NOMO-1 treated with dmso at 0.1 percent for 144 hours (cell line): ENCODE measurements around the gene CD40.
A peak's percentile ranks its signal among the peaks of the same experiment; 100 is the strongest.
"Not testable (repeated sequence)": the region's sequence is repeated elsewhere in the genome, so short reads cannot be mapped to it uniquely, and the experiment has no call there.

Source experiments
- DNase-seq: peaks from one replicate; lab custom pipeline; 2025; ENCODE audit not compliant: unreplicated experiment; lab: John Stamatoyannopoulos, UW

Gene CD40

GRCh38 chr20:46093531-46093930 lies 24.6 kb upstream of the CD40 start:
- DNase-seq = no peak

DNA sequence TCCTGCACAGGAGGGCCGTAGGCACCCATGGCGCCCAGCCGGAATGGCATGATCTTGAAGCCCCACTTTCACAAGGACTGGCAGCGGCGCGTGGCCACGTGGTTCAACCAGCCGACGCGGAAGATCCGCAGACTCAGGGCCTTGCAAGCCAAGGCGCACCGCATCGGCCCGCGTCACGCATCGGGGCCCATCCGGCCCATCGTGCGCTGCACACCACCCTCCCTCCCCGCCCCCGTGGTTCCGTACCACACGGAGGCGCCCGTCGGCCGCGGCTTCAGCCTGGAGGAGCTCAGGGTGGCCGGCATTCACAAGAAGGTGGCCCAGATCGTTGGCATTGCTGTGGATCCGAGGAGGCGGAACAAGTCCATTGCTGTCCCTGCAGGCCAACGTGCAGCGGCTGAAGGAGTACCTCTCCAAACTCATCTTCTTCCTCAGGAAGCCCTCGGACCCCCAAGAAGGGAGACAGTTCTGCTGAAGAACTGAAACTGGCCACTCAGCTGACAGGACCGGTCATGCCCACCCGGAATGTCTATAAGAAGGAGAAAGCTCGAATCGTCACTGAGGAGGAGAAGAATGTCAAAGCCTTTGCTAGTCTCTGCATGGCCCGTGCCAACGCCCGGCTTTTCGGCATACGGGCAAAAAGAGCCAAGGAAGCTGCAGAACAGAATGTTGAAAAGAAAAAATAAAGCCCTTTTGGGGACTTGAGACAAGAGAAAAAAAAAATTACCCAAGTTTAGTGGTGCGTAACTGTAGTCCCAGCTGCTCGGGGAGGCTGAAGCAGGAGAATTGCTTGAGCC lies 18.4 kb upstream of the CD40 start:
- no peak for DNase-seq

DNA sequence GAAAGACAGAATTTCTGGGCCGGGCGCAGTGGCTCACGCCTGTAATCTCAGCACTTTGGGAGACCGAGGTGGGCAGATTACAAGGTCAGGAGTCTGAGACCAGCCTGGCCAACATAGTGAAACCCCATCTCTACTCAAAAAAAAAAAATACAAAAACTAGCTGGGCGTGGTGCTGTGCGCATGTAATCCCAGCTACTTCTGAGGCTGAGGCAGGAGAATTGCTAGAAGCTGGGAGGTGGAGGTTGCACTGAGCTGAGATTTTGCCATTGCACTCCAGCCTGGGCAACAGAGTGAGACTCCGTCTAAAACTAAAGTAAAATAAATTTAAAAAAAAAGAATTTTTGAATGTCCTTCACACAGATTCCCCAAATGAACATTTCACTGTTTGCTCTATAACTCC lies 17.7 kb upstream of the CD40 start:
- not testable (repeated sequence) for DNase-seq

DNA sequence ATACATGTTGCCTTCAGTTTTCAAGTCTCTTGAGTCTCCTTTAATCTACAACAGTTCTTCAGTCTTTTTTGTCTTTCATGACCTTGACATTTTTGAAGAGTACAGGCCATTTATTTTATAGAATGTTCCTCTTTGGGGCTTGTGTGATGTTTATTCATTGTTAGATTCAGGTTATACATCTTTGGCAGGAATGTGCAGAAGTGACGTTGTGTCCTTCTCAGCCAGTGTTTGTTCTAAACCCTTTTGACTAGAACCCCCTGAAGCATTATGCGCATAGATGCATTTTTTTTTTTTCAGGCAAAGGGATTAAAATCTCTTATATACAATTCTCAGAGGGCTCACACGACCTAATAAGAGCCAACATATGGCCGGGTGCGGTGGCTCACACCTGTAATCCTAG lies 17.1 kb upstream of the CD40 start:
- DNase-seq = no peak

GRCh38 chr20:46101957-46102356 lies 16.2 kb upstream of the CD40 start:
- DNase-seq = no peak

GRCh38 chr20:46102940-46103339 lies 15.2 kb upstream of the CD40 start:
- no peak for DNase-seq

DNA sequence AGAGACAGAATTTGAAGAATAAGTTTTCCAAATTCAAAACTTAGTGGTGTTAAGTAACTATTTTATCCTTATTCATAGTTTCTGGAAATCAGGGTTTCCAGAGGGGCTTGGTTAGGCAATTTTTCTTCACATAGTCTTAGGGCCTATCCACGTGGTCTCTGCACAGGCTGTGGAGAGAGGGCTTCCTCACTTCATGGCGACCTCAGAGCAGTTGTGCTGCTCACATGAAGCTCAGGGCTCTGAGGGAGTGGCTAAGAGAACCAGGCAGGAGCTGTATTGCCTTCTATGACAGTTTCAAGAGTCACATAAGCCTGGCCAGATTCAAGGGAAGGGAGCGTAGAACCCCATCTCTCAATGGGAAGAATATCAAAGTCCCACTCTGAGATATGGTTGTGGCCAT lies 13.9 kb upstream of the CD40 start:
- no peak for DNase-seq

DNA sequence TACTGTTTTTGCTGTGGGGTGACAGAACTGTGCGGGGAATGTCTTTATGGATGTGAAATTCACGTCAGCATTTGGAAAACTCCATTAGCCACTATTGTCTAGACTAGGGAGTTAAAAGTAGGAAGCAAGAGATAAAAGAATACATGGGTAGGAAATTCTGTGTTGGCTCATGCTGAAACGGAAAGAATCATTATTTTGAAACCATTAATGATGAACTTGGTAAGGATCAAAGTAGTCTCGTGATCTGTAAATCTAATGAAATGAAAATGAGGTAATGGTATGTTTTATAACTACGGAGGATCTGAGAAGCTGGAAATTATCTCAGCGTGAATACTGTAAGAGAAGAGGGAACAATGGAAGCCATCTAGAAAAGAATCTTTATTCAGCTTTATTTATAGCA lies 11.1 kb upstream of the CD40 start:
- no peak for DNase-seq

DNA sequence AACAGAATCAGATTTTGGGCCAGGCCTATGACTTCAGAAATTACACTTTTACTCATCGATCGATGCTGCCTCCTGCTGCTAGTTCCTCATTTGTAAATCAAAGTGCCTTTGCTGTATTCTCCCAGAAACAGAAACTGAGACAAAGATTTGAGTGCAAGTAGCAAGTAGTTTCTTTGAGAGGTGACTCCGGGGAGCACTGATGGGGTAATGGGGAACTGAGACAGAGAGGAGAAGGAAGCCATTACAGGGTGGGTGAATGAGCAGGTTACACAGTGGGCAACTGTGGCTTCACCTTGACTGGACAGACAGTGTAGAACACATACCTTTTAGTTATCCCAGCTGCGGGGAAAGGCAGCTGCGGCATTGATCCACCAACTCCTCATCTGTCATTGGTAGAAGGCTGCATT lies 9.7 kb upstream of the CD40 start:
- peak; percentile 68 for DNase-seq

DNA sequence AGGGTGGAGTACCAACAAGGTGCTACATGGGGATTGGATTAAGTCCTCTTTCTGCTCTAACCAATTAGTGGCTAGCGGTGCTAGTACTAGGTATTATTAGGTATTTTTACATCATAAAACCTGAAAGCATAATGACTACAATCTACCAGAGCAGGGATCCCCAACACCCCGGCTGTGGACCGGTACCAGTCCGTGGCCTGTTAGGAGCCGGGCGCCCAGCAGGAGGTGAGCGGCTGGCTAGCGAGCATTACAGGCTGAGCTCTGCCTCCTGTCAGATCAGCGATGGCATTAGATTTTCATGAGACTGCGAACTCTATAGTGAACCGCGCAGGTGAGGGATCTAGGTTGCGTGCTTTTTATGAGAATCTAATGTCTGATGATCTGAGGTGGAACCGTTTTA lies 9.1 kb upstream of the CD40 start:
- DNase-seq = no peak

DNA sequence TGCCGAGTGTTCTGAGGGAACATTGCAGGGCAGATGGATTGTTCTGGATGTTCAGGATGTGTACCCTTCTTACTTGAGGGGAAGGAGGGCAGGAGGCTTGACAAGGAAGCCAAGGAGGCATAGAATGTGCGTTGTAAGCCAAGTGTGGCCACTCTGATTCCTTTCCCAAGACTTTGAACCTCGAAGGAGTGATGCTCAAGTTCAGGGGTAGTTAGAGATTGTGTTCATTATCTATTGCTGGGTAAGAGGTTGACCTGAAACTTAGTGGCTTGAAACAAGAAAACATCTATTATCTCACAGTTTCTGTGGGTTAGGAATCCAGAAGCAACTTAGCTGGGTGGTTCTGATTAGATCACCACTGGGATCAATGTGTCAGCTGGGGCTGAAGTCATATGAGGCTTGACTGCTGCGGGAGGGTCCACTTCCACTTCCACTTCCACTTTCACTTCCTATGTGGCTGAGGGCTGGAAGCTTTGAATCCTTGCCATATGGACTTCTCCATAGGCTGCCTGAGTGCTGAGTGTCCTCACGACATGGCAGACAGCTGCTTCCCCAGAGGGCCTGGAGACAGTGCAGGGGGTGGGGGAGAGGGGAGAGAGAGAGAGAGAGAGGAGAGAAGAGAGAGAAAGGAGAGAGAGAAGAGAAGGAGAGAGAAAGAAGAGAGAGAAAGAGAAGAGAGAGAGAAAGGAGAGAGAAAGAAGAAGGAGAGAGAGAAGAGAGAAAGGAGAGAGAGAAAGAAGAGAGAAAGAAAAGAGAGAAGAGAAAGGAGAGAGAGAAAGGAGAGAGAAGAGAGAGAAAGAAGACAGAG lies 6.9 kb upstream of the CD40 start:
- peak; percentile 21 for DNase-seq

DNA sequence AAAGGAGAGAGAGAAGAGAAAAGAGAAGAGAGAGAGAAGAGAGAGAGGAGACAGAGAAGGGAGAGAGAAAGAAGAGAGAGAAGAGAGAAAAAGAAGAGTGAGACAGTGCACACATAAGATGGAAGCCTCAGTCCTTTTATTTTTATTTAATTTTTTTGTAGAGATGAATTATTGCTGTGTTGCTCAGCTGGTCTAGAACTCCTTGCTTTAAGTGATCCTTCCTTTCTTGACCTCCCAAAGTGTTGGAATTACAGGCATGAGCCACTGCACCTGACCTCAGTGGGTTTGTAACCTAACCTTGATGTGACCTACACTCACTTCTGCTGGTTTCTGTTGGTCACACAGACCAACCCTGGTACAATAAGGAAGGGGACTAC lies 6.3 kb upstream of the CD40 start:
- no peak for DNase-seq

- DNase-seq = no peak
Measured at GRCh38 chr20:46112430-46113112, 5.5 kb upstream of the CD40 start.

GRCh38 chr20:46113113-46113470 lies 5.0 kb upstream of the CD40 start:
- no peak for DNase-seq

DNA sequence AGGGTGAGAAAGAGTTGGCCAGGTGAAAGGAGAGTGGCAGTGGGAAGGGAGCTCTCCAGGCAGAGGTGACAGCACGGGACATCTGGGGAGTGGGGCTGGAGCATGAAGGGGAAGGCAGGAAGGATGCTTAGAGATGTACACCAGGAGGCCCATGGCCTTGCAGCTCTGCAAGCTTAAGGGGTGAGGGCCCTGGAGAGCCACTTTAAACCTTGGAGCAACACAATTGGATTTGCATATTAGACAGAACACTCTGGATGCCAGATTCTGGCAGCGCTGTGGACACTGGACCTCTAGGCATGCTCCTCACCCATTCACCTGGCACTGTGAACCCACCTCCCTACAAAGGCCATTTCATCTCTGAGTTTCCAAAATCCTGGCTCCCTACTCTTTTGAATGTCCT lies 3.7 kb upstream of the CD40 start:
- DNase-seq = no peak

DNA sequence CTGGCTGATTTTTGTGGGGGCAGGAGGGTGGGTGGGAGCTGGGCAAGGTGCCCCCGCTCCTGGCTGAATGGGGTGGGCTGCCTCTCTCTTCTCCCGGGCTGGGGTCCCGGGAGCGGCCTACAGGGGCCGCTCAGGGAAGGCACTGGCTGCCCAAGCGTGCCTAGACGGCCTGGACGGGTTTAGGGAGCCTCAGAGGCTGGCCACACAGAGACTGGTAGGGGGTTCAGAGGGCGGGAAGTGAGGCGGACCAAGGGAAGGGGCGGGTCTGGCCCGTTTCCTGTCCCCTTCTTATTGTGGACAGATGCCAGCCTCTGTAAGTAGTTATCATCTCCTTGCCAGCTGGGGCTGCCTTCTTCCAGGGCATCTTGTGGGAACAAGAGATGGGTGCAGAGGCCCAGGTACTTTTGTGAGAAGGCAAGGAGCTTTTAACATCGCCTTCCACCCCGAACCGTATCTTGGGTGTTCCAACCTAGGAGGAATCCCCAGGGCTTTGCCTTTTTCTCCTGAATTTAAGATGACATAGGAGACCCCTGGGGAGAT lies 437 bp downstream of the CD40 start:
- no peak for DNase-seq

GRCh38 chr20:46119028-46119546 lies 973 bp downstream of the CD40 start:
- DNase-seq = no peak

DNA sequence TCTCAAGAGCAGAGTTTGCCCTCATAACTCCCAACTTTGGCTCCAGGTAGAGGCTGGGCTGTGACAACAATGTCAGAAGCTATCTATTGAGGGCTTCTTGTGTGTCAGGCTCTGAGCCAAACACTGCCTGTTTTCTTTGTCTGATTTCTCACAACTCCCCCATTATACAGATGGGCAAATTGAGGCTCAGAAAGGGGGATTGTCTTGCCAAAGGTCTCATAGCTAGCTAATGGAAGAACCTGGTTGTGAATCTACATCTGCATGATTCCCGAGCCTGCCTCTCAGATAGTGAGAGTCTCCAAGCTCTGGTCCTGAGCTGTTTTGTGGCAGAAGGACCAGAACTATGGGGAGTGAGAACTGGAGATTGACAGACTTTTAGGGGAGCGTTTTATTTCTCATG lies 1.4 kb downstream of the CD40 start:
- DNase-seq = no peak

DNA sequence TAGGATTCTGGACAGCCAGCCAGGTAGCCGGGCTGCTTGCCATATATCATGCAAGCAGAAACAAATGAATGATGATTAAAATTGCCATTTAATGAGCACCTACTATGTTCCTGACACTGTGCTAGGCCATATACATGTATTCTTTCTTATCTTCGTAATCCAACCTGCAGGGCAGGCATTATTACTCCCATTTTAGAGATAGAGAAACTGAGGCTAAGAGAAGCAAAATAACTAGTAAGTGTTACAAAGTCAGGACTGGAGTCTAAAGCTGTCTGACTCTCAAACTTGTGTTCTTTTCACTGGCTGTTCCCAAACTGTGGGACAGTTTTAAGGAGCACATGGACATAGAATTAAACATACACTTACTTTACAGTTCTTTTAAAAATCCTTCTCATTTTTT lies 2.0 kb downstream of the CD40 start:
- no peak for DNase-seq

- no peak for DNase-seq
Measured at GRCh38 chr20:46121184-46121930, 3.2 kb downstream of the CD40 start.

- no peak for DNase-seq
Measured at GRCh38 chr20:46122071-46122470, 4.0 kb downstream of the CD40 start.
